A549 (cell line): ENCODE measurements around the gene ARFGEF3. TPM values are rescaled to one million over a fixed set of nuclear protein-coding genes. Genes with fewer than 3 reads are reported as not detected.

Experiments used
- ATAC-seq, 2 experiments: fragments of 200-7000 bp in 1 of 2; fragments of >200 bp in 1 of 2; cut with Nextera tagmentation in 1 of 2; cut with Tn5 transposase in 1 of 2; 3 replicates each; pipeline versions ENCODE4 v1.8.0 to v1.9.1; 2018 to 2020; ENCODE audit warnings: mild to moderate bottlenecking in 1 of 2, moderate library complexity in 1 of 2
- CTCF ChIA-PET: fragments of 300-600 bp; sonication (Branson Sonifier 250); formaldehyde crosslinking; extraction: SDS; loops from one replicate; lab custom pipeline; 2021; ENCODE audit warnings: antibody characterized with exemption, inconsistent platforms; lab: Yijun Ruan, JAX
- POLR2A ChIA-PET: fragments of 350-600 bp; formaldehyde crosslinking; extraction: SDS; loops from one replicate; lab custom pipeline; 2021; ENCODE audit warnings: antibody characterized with exemption, inconsistent platforms; lab: Yijun Ruan, JAX
- DNase-seq, 2 experiments: peaks; one replicate each; pipeline versions ENCODE4 v3.0.0 to v3.0.0-alpha.2; 2011 to 2016; ENCODE audit warnings: low read depth in 1 of 2, low spot score in 1 of 2
- FAIRE-seq: peaks from 2 replicates; lab custom pipeline; 2011; peaks lifted over from hg19 to GRCh38; lab: Jason Lieb, UNC
- H3K27ac ChIP-seq, 2 experiments: fragments of >200 bp; sonication (Bioruptor Twin); formaldehyde crosslinking; 3 replicates each; pipeline ENCODE4 v1.5.1; 2016 to 2017
- H3K4me1 ChIP-seq: fragments of >200 bp; sonication (Bioruptor Twin); formaldehyde crosslinking; 3 replicates; pipeline ENCODE4 v1.6.1; 2016
- H3K4me2 ChIP-seq: fragments of >200 bp; sonication (Bioruptor Twin); formaldehyde crosslinking; 3 replicates; pipeline ENCODE4 v1.6.1; 2016
- H3K4me3 ChIP-seq: fragments of >200 bp; sonication (Bioruptor Twin); formaldehyde crosslinking; 3 replicates; pipeline ENCODE4 v1.5.1; 2016
- H3K9me3 ChIP-seq: fragments of >200 bp; sonication (Bioruptor Twin); formaldehyde crosslinking; 3 replicates; pipeline ENCODE4 v1.6.1; 2016
- ATOH8 ChIP-seq: fragments of 250-450 bp; sonication (Bioruptor Pico); IDR thresholded peaks from 2 replicates; pipeline ENCODE4 v1.5.0; 2020; ENCODE audit warnings: low read depth, mild to moderate bottlenecking, moderate library complexity
- CBX2 ChIP-seq: fragments of 200-600 bp; sonication (generic); IDR thresholded peaks from 2 replicates; pipeline ENCODE4 v1.6.1; 2016; ENCODE audit warnings: low read depth, mild to moderate bottlenecking, borderline replicate concordance
- CEBPB ChIP-seq, 2 experiments: fragments of >200 bp in 1 of 2; sonication (Bioruptor Twin) in 1 of 2; formaldehyde crosslinking in 1 of 2; IDR thresholded peaks; 2 replicates each; pipeline ENCODE4 v1.6.1; 2012 to 2016
- CHD4 ChIP-seq: fragments of 200-600 bp; sonication (generic); IDR thresholded peaks from 2 replicates; pipeline ENCODE4 v1.6.1; 2016; ENCODE audit warnings: antibody characterized with exemption, mild to moderate bottlenecking, borderline replicate concordance
- CTCF ChIP-seq: fragments of >200 bp; sonication (Bioruptor Twin); formaldehyde crosslinking; IDR thresholded peaks from 3 replicates; pipeline ENCODE4 v1.5.1; 2016
- E2F6 ChIP-seq: IDR thresholded peaks from 2 replicates; pipeline ENCODE4 v1.6.1; 2012; ENCODE audit warnings: low read depth, borderline replicate concordance
- EHF ChIP-seq: fragments of 250-450 bp; sonication (Bioruptor Pico); IDR thresholded peaks from 2 replicates; pipeline ENCODE4 v1.5.0; 2020; ENCODE audit warnings: mild to moderate bottlenecking
- EHMT2 ChIP-seq: fragments of 200-600 bp; sonication (generic); IDR thresholded peaks from 2 replicates; pipeline ENCODE4 v1.6.1; 2016; ENCODE audit warnings: antibody characterized with exemption, low read depth, mild to moderate bottlenecking, moderate library complexity
- ELK1 ChIP-seq: fragments of 150-350 bp; IDR thresholded peaks from 2 replicates; pipeline ENCODE4 v1.6.1; 2014; ENCODE audit warnings: low read depth, mild to moderate bottlenecking, low read length
- EP300 ChIP-seq, 2 experiments: fragments of >200 bp; sonication (Bioruptor Twin); formaldehyde crosslinking; IDR thresholded peaks; 2 replicates in 1 of 2; 3 replicates in 1 of 2; pipeline ENCODE4 v1.6.1; 2016 to 2017
- FOSL2 ChIP-seq, 2 experiments: fragments of 450-650 bp in 1 of 2; fragments of >200 bp in 1 of 2; sonication (Bioruptor Twin) in 1 of 2; formaldehyde crosslinking; IDR thresholded peaks; 2 replicates each; pipeline versions ENCODE4 v1.5.0 to v1.6.1; 2016 to 2020; ENCODE audit warnings: mild to moderate bottlenecking in 1 of 2, moderate library complexity in 1 of 2
- GATA3 ChIP-seq: IDR thresholded peaks from 2 replicates; pipeline ENCODE4 v1.6.1; 2012; ENCODE audit warnings: borderline replicate concordance
- HDAC2 ChIP-seq: fragments of 200-600 bp; sonication (generic); IDR thresholded peaks from 2 replicates; pipeline ENCODE4 v1.6.1; 2016
- HEYL ChIP-seq: fragments of 250-450 bp; sonication (Bioruptor Pico); IDR thresholded peaks from 2 replicates; pipeline ENCODE4 v1.8.0; 2021; ENCODE audit warnings: mild to moderate bottlenecking, moderate library complexity
- HOXB5 ChIP-seq: fragments of 250-450 bp; sonication (Bioruptor Pico); IDR thresholded peaks from 2 replicates; pipeline ENCODE4 v1.5.0; 2020; ENCODE audit warnings: mild to moderate bottlenecking, moderate library complexity
- JUN ChIP-seq, 2 experiments: fragments of >200 bp; sonication (Bioruptor Twin); formaldehyde crosslinking; IDR thresholded peaks; 2 replicates in 1 of 2; 3 replicates in 1 of 2; pipeline ENCODE4 v1.6.1; 2016 to 2017
- JUNB ChIP-seq: fragments of >200 bp; sonication (Bioruptor Twin); formaldehyde crosslinking; IDR thresholded peaks from 2 replicates; pipeline ENCODE4 v1.6.1; 2016
- MAX ChIP-seq: IDR thresholded peaks from 2 replicates; pipeline ENCODE4 v1.6.1; 2012
- MAZ ChIP-seq: fragments of 150-350 bp; IDR thresholded peaks from 2 replicates; pipeline ENCODE4 v1.6.1; 2014; ENCODE audit warnings: antibody characterized with exemption, low read depth, low read length, borderline replicate concordance
- MYC ChIP-seq: IDR thresholded peaks from 2 replicates; pipeline ENCODE4 v1.6.1; 2012; ENCODE audit warnings: mild to moderate bottlenecking, inconsistent platforms, low read length, improper control_type of control experiment, borderline replicate concordance
- NFE2L2 ChIP-seq: fragments of 150-350 bp; conservative IDR thresholded peaks from 2 replicates; pipeline ENCODE4 v1.6.1; 2014; ENCODE audit warnings: low read length
- NR3C1 ChIP-seq: fragments of >200 bp; sonication (Bioruptor Twin); formaldehyde crosslinking; IDR thresholded peaks from 3 replicates; pipeline ENCODE4 v1.6.1; 2017
- RCOR1 ChIP-seq: fragments of 150-350 bp; IDR thresholded peaks from 2 replicates; pipeline ENCODE4 v1.6.1; 2014; ENCODE audit warnings: antibody characterized with exemption, low read length, low read depth
- SMC3 ChIP-seq: fragments of >200 bp; sonication (Bioruptor Twin); formaldehyde crosslinking; IDR thresholded peaks from 3 replicates; pipeline ENCODE4 v1.6.1; 2018; ENCODE audit warnings: inconsistent platforms
- USF2 ChIP-seq: fragments of 450-650 bp; IDR thresholded peaks from 2 replicates; pipeline ENCODE4 v1.6.1; 2014; ENCODE audit warnings: antibody characterized with exemption
- ZC3H11A ChIP-seq: fragments of 450-650 bp; IDR thresholded peaks from 2 replicates; pipeline ENCODE4 v1.6.1; 2014; ENCODE audit warnings: antibody characterized with exemption, mild to moderate bottlenecking
- ZSCAN20 ChIP-seq: fragments of 250-450 bp; sonication (Bioruptor Pico); IDR thresholded peaks from 2 replicates; pipeline ENCODE4 v1.8.0; 2022; ENCODE audit warnings: mild to moderate bottlenecking, moderate library complexity
- WGBS: methylation state at CpG from one replicate; pipeline ENCODE4 v1.1.6; 2017; ENCODE audit errors: missing lambda C conversion rate; 5-methylcytosine and 5-hydroxymethylcytosine counted together
- polyA plus RNA-seq, 4 experiments: library from polyadenylated mRNA; depleted of rRNA in 3 of 4; stranded (reverse); fragments of >200 nt; fragmentation: RNase III in 1 of 4; extraction: RNeasy Plus Mini Kit Qiagen cat#74134 plus additional on column Dnase treatment in 1 of 4; gene quantifications; 2 replicates in 3 of 4; 3 replicates in 1 of 4; pipeline ENCODE4 v1.2.3, GENCODE V29; 2011 to 2017

Gene ARFGEF3
- polyA plus RNA-seq, 2 of the 4 experiments (the other 2 are of a cell fraction), result 0.15 to 0.83 TPM

- FAIRE-seq, result no peak
- H3K4me1 ChIP-seq, result no peaks in the 10 kb centered on the region
- ChIA-PET CTCF (interaction anchor here (1.0 kb wide), 1 partner anchor 48 kb away, joined by 3 read pairs; no protein-coding TSS in a partner anchor), POLR2A (no interaction called here)
- TF ChIP-seq USF2 (peak; percentile 55; the same call in 1 of the 2 replicates), ATOH8 (CRISPR knock-in tag) (no peak), GATA3 (no peak), NFE2L2 (no peak)
- no peak overlapping the region for H3K4me2 ChIP-seq
- DNase-seq, result no peak
- H3K9me3 ChIP-seq, result no peaks in the 10 kb centered on the region
- no peak overlapping the region for H3K4me3 ChIP-seq
- WGBS, result 87% methylated on average over 8 of the region's 8 CpGs
- no peak overlapping the region for H3K27ac ChIP-seq
- ATAC-seq, result no peak
Measured at GRCh38 chr6:138336221-138336620, 174.5 kb downstream of the ARFGEF3 start.

GRCh38 chr6:138337076-138337475 is 175.3 kb downstream of the ARFGEF3 start:
- Histone ChIP-seq H3K27ac (no peak overlapping the region), H3K4me1 (no peaks in the 10 kb centered on the region)
- FAIRE-seq, result no peak
- POLR2A ChIA-PET, result no interaction called here
- TF ChIP-seq RCOR1 (no peak), FOSL2 (IDR thresholded peaks at IDR 0.05) (no peak), FOSL2 (CRISPR knock-in tag; IDR thresholded peaks at IDR 0.05) (no peak), EP300 (IDR thresholded peaks at IDR 0.05) (no peak), GATA3 (no peak), CBX2 (no peak), MAX (no peak), HOXB5 (CRISPR knock-in tag) (no peak), CHD4 (no peak), HDAC2 (no peak), CTCF (no peak)
- TF ChIP-seq, all 56 proteins: peak for 0
- no peak overlapping the region for H3K4me3 ChIP-seq
- CTCF ChIA-PET, result no interaction called here
- 89% methylated on average over 4 of the region's 4 CpGs for WGBS
- DNase-seq (no peak), ATAC-seq (no peak)
- H3K4me2 ChIP-seq, result no peak overlapping the region
- no peaks in the 10 kb centered on the region for H3K9me3 ChIP-seq

GRCh38 chr6:138339024-138339423 is 177.3 kb downstream of the ARFGEF3 start:
- Histone ChIP-seq H3K4me1 (no peaks in the 10 kb centered on the region), H3K9me3 (no peaks in the 10 kb centered on the region), H3K4me3 (no peak overlapping the region), H3K4me2 (no peak overlapping the region), H3K27ac (no peak overlapping the region)
- ATAC-seq (no peak; a peak in 1 of 6 replicates), FAIRE-seq (no peak), DNase-seq (no peak)
- CTCF ChIA-PET, result no interaction called here
- 38% methylated on average over 1 of the region's 1 CpG for WGBS
- no peak for TF ChIP-seq SMC3
- no peak for TF ChIP-seq ZC3H11A
- no peak for TF ChIP-seq RCOR1
- no peak for TF ChIP-seq MAZ
- no peak for TF ChIP-seq JUNB
- TF ChIP-seq NR3C1, result no peak
- TF ChIP-seq HDAC2, result no peak
- no peak for TF ChIP-seq EHMT2
- no peak for TF ChIP-seq JUN (IDR thresholded peaks at IDR 0.05)
- no peak for TF ChIP-seq NFE2L2
- TF ChIP-seq EHF, result no peak
- no peak for TF ChIP-seq CEBPB (IDR thresholded peaks at IDR 0.05)
- TF ChIP-seq MYC, result no peak
- no peak for TF ChIP-seq CTCF
- no peak for TF ChIP-seq ELK1
- TF ChIP-seq E2F6, result no peak
- TF ChIP-seq ZSCAN20, result no peak
- no peak for TF ChIP-seq HEYL (CRISPR knock-in tag)
- TF ChIP-seq, all 56 proteins: peak for 0
- POLR2A ChIA-PET, result no interaction called here
